SK-N-MC (cell line): ENCODE measurements around the gene TBC1D14.

Experiments used
- EZH2 ChIP-seq: fragments of 200-600 bp; sonication (generic); IDR thresholded peaks from one replicate; pipeline ENCODE4 v1.6.1; 2017; ENCODE audit warnings: antibody characterized with exemption
- FOXP2 ChIP-seq: optimal IDR thresholded peaks from 2 replicates; pipeline ENCODE3; 2011; ENCODE audit warnings: mild to moderate bottlenecking, moderate library complexity; ENCODE audit not compliant: insufficient read depth; ENCODE audit errors: extremely low read length, control extremely low read depth
- POLR2AphosphoS5 ChIP-seq: IDR thresholded peaks from 2 replicates; pipeline ENCODE4 v1.6.1; 2012; ENCODE audit warnings: mild to moderate bottlenecking, low read depth, low read length, borderline replicate concordance

- no peak for TF ChIP-seq EZH2
- no peak for TF ChIP-seq POLR2AphosphoS5
- no peak for TF ChIP-seq FOXP2
Measured at GRCh38 chr4:6881908-6882307, 27.7 kb upstream of the TBC1D14 start.
